Activated naive CD4-positive, alpha-beta T cell treated with anti-CD3 and anti-CD28 coated beads, Interleukin-2, amount 50 U/mL, for 72 hours (primary cell): ENCODE measurements around the gene FBXO38. TPM values are rescaled to one million over a fixed set of nuclear protein-coding genes. Genes with fewer than 3 reads are reported as not detected.

Experiments used
- ATAC-seq, 2 donors: fragments of 150-1000 bp; cut with Tn5 transposase; 2 replicates each; pipeline ENCODE4 v1.10.0; 2021; ENCODE audit warnings: mild to moderate bottlenecking in 2 of 2, moderate library complexity in 2 of 2
- DNase-seq, 2 donors: peaks; one replicate each; pipeline ENCODE4 v3.0.0; 2021 to 2022; ENCODE audit warnings: low spot score in 2 of 2
- H3K27ac Mint-ChIP-seq, 2 donors: one replicate each; pipeline ENCODE4 v1.8.0; 2022; ENCODE audit warnings: mild to moderate bottlenecking in 2 of 2, mixed read lengths in 2 of 2
- H3K36me3 Mint-ChIP-seq, 2 donors: one replicate each; pipeline ENCODE4 v1.8.0; 2022; ENCODE audit warnings: mixed read lengths in 2 of 2
- H3K9me3 Mint-ChIP-seq, 2 donors: one replicate each; pipeline ENCODE4 v1.8.0; 2022; ENCODE audit warnings: mixed read lengths in 2 of 2
- total RNA-seq, 2 donors: library from RNA; stranded (reverse); gene quantifications; one replicate each; pipeline ENCODE4 v1.2.3, GENCODE V29; 2022

The FBXO38 gene
- total RNA-seq, 2 donors from 2014 or later, result 48.7 to 60.3 TPM

GRCh38 chr5:148374690-148375360 is 8.9 kb upstream of the FBXO38 start:
- H3K36me3 Mint-ChIP-seq, result peaks cover 14 to 21% of the 10 kb centered on the region in 2 donors
- H3K9me3 Mint-ChIP-seq, result peaks cover 6 to 12% of the 10 kb centered on the region in 2 donors
- ATAC-seq (peak; percentile 45 to 76), DNase-seq (no peak)
- no peak overlapping the region for H3K27ac Mint-ChIP-seq

GRCh38 chr5:148376198-148376597 is 7.6 kb upstream of the FBXO38 start:
- Mint-ChIP-seq H3K27ac (no peak overlapping the region), H3K9me3 (peaks cover 6 to 12% of the 10 kb centered on the region in 2 donors), H3K36me3 (peaks cover 13 to 26% of the 10 kb centered on the region in 2 donors)
- no peak for DNase-seq
- ATAC-seq, result no peak

- peaks cover 6 to 12% of the 10 kb centered on the region in 2 donors for H3K9me3 Mint-ChIP-seq
- no peak for DNase-seq
Observed at GRCh38 chr5:148378670-148379069, 5.1 kb upstream of the FBXO38 start.

GRCh38 chr5:148379340-148379739 is 4.4 kb upstream of the FBXO38 start:
- no peak for ATAC-seq
- H3K36me3 Mint-ChIP-seq, result peaks cover 24 to 36% of the 10 kb centered on the region in 2 donors
- no peak overlapping the region for H3K27ac Mint-ChIP-seq

More at GRCh38 chr5:148378670-148379069, 5.1 kb upstream of the FBXO38 start:
- ATAC-seq, result no peak
- H3K27ac Mint-ChIP-seq, result no peak overlapping the region
- peaks cover 17 to 29% of the 10 kb centered on the region in 2 donors for H3K36me3 Mint-ChIP-seq

GRCh38 chr5:148381906-148382305 is 1.9 kb upstream of the FBXO38 start:
- no peak for ATAC-seq
- peaks cover 24 to 53% of the 10 kb centered on the region in 2 donors for H3K36me3 Mint-ChIP-seq
- H3K9me3 Mint-ChIP-seq, result peaks cover 6 to 12% of the 10 kb centered on the region in 2 donors
- DNase-seq, result no peak
- H3K27ac Mint-ChIP-seq, result no peak overlapping the region

More at GRCh38 chr5:148379340-148379739, 4.4 kb upstream of the FBXO38 start:
- H3K9me3 Mint-ChIP-seq, result peaks cover 6 to 12% of the 10 kb centered on the region in 2 donors
- no peak for DNase-seq

- H3K9me3 Mint-ChIP-seq, result peaks cover 6 to 9% of the 10 kb centered on the region in 2 donors
Observed at GRCh38 chr5:148382961-148383360, 797 bp upstream of the FBXO38 start.

GRCh38 chr5:148384380-148384737 is 601 bp downstream of the FBXO38 start:
- ATAC-seq (peak; percentile 18 to 32), DNase-seq (peak in 1 of 2 donors; percentile 16)
- peaks cover 17 to 53% of the 10 kb centered on the region in 2 donors for H3K36me3 Mint-ChIP-seq
- peak overlapping the region; percentile 93 to 98 for H3K27ac Mint-ChIP-seq
- H3K9me3 Mint-ChIP-seq, result no peaks in the 10 kb centered on the region

More at GRCh38 chr5:148382961-148383360, 797 bp upstream of the FBXO38 start:
- no peak for DNase-seq
- Mint-ChIP-seq H3K27ac (peak overlapping the region; percentile 93 to 98), H3K36me3 (peaks cover 26 to 58% of the 10 kb centered on the region in 2 donors)
- ATAC-seq, result no peak

- H3K9me3 Mint-ChIP-seq, result no peaks in the 10 kb centered on the region
Observed at GRCh38 chr5:148385094-148385493, 1.3 kb downstream of the FBXO38 start.

GRCh38 chr5:148386041-148386440 is 2.3 kb downstream of the FBXO38 start:
- ATAC-seq (no peak), DNase-seq (no peak)
- Mint-ChIP-seq H3K36me3 (peaks cover 17 to 51% of the 10 kb centered on the region in 2 donors), H3K9me3 (no peaks in the 10 kb centered on the region), H3K27ac (peak overlapping the region in 1 of 2 donors; percentile 93)

More at GRCh38 chr5:148385094-148385493, 1.3 kb downstream of the FBXO38 start:
- ATAC-seq (no peak), DNase-seq (no peak)
- Mint-ChIP-seq H3K27ac (peak overlapping the region; percentile 93 to 98), H3K36me3 (peaks cover 17 to 45% of the 10 kb centered on the region in 2 donors)

- DNase-seq, result no peak
- Mint-ChIP-seq H3K27ac (no peak overlapping the region), H3K9me3 (no peaks in the 10 kb centered on the region), H3K36me3 (peaks cover 17 to 52% of the 10 kb centered on the region in 2 donors)
- no peak for ATAC-seq
Observed at GRCh38 chr5:148387325-148387724, 3.6 kb downstream of the FBXO38 start.

- ATAC-seq, result peak; percentile 42 to 73
- DNase-seq, result no peak
- H3K9me3 Mint-ChIP-seq, result no peaks in the 10 kb centered on the region
- peaks cover 13 to 50% of the 10 kb centered on the region in 2 donors for H3K36me3 Mint-ChIP-seq
- peak overlapping the region; percentile 83 to 92 for H3K27ac Mint-ChIP-seq
Observed at GRCh38 chr5:148388696-148389095, 4.9 kb downstream of the FBXO38 start.

GRCh38 chr5:148390914-148391313 is 7.2 kb downstream of the FBXO38 start:
- no peak for ATAC-seq
- peaks cover 6 to 39% of the 10 kb centered on the region in 2 donors for H3K36me3 Mint-ChIP-seq
- H3K27ac Mint-ChIP-seq, result peak overlapping the region in 1 of 2 donors; percentile 7
- no peaks in the 10 kb centered on the region for H3K9me3 Mint-ChIP-seq
- DNase-seq, result no peak

- DNase-seq, result no peak
- no peaks in the 10 kb centered on the region for H3K9me3 Mint-ChIP-seq
- H3K27ac Mint-ChIP-seq, result peak overlapping the region in 1 of 2 donors; percentile 0
- no peak for ATAC-seq
- H3K36me3 Mint-ChIP-seq, result peaks cover 6 to 39% of the 10 kb centered on the region in 2 donors
Observed at GRCh38 chr5:148391422-148391821, 7.7 kb downstream of the FBXO38 start.

GRCh38 chr5:148393390-148393741 is 9.6 kb downstream of the FBXO38 start:
- ATAC-seq, result no peak
- Mint-ChIP-seq H3K27ac (peak overlapping the region in 1 of 2 donors; percentile 94), H3K36me3 (peaks cover 6 to 30% of the 10 kb centered on the region in 2 donors)

GRCh38 chr5:148394587-148395019 is 10.8 kb downstream of the FBXO38 start:
- ATAC-seq (peak in 1 of 2 donors; percentile 43), DNase-seq (no peak)
- no peaks in the 10 kb centered on the region for H3K9me3 Mint-ChIP-seq
- peak overlapping the region in 1 of 2 donors; percentile 51 for H3K27ac Mint-ChIP-seq
- H3K36me3 Mint-ChIP-seq, result peaks cover 11 to 34% of the 10 kb centered on the region in 2 donors

More at GRCh38 chr5:148393390-148393741, 9.6 kb downstream of the FBXO38 start:
- H3K9me3 Mint-ChIP-seq, result no peaks in the 10 kb centered on the region
- no peak for DNase-seq

- no peak overlapping the region for H3K27ac Mint-ChIP-seq
- H3K9me3 Mint-ChIP-seq, result no peaks in the 10 kb centered on the region
- H3K36me3 Mint-ChIP-seq, result peaks cover 11 to 36% of the 10 kb centered on the region in 2 donors
- no peak for DNase-seq
- no peak for ATAC-seq
Observed at GRCh38 chr5:148395031-148395430, 11.3 kb downstream of the FBXO38 start.

- Mint-ChIP-seq H3K36me3 (peaks cover 11 to 54% of the 10 kb centered on the region in 2 donors), H3K27ac (peak overlapping the region; percentile 7 to 18), H3K9me3 (no peaks in the 10 kb centered on the region)
- DNase-seq, result no peak
- ATAC-seq, result no peak
Observed at GRCh38 chr5:148397968-148398595, 14.3 kb downstream of the FBXO38 start.
